SK-N-DZ (cell line): ENCODE results near the gene HS3ST6.
"Not testable (repeated sequence)": the region's sequence is repeated elsewhere in the genome, so short reads cannot be mapped to it uniquely, and the experiment has no call there.

Experiments used
- DNase-seq: peaks from one replicate; pipeline ENCODE4 v3.0.0-alpha.2; 2015; ENCODE audit warnings: low spot score

The HS3ST6 gene

DNA sequence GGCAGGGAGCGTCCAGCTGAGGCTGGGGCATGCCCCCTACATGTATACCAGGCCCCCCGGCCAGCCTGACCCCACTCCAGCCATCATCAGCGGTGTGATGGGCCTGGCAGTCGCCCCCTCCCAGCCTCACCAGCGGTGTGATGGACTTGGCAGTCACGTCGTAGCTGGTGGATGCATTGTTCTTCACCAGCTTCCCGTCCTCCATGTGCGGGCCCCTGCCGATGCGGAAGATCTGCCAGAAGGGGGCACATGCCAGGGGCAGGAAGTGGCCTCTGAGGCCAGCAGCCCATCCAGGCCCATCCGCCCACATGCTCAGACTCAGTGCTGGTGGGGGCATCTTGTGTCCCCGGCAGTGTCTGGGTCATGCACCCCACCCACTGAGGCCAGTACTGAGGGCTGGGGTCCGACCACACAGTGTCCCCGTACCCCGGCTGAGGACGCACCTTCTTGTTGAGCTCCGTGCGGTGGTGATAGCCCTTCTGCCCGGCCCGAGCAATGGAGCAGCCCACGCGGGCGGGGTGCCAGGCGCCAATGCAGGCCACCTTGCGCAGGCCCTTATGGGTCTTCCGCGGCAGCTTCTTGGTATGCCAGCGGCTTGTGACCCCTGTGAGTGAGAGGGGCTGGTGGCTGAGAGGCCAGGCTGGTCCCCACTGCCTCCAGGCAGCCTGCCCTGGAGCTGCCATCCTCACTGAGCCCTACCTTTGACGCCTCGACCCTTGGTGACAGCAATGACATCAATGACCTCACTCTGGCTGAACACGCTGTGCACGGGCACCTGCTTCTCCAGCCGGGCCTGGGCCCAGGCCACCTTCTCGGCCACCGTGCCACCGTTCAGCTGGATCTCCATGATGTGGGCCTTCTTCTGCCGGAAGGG, 28.5 kb upstream of the HS3ST6 start:
- no peak for DNase-seq

DNA sequence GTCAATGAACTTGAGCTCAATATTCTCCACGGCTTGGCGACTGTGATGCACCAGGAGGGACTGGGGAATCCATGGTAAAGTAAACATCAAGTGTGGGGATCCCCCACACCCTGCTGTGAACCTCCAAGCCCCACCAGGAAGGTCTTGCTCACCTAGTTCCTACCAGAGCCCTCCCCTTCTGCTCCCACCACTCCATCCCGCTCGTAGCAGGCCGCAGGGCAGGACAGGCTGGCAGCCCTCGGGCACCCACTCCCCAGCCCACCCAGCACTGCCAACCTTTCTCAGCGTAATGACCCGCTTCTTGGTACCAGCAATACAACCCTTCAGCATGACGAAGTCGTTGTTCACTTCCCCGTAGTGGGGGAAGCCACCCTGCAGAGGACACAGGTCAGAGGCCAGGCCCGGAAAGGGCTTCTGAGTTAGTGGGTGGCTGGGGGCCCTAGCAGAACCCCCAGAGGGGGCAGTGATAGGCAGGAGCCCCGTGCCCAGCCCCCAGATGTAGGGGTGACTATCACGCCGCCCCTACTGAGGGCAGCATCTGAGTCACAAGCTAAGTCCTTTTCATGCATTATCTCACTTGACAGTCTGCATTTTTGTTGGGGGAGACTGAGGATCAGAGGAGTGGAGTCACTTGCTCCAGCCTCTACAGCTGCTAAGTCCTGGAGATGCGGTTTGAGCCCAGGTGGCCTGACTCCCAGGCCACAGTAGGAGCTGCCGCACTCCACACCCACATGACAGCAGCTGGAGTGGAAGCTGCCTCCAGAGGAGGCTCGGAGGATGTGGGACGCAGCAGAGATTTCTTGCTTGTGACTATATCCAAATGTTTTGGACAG, 27.6 kb upstream of the HS3ST6 start:
- no peak for DNase-seq

DNA sequence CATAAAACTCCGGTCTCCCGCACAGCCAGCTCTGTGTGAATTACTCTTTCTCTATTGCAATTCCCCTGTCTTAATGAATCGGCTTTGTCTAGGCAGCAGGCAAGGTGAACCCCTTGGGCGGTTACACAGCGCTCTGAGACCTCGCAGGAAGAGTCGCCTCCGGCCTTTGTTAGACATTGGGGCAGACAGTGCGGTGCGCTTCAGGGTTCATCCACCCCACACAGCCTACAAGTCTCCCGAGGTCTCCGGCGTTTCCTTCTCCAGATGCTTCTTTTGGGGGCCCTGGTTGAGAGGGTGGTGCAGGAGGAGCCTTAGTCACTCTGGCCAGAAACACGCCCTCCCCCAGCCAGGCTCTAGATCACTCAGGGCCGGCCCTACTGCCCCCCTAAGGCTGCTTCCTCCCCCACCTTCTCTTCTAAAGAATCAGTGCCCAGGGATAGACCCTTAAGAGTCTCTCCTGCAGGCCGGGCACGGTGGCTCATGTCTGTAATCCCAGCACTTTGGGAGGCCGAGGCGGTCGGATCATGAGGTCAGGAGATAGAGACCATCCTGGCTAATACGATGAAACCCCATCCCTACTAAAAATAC, 26.5 kb upstream of the HS3ST6 start:
- DNase-seq = no peak

DNA sequence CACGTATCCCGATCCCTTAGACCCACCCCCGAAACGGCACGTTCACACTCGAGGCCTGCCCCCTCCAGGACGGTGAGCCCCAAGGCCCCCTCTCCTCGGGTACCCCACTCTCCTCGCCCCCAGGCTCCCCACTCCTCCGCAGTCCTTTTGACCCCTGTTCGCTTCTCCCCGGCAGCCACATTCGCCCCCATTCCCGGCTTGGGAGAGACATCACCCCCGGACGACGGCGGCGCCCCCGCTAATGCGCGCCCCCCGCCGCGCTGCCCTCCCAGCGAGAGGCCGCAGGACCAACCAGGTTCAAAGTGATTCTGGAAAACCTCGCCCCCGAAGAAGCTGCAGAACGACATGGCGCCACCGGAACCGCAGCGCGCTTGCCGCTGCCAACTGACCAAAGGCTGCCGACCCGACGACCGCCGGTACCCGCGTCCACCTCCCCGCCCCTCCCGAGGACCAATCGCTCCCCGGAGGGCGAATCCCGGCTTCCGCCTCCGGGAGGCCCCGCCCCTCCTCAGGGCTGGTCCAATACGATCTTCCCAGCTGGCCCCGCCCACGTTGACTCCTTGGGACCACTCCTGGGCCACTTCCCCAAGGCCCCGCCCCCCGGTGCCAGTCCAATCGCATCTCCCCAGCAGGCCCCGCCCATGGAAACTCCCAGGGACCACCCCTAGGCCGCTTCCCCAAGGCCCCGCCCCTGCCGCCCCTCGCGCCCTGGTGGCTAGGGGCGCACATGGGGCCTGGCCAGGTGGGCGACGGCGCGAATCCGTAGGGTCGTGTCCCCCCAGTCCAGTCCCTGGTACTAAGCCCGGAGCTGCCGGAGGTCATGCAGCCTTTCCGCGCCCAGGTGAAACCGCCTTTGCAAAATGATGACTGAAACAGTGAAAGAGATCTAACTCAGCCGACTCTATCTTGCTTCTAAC, 24.9 kb upstream of the HS3ST6 start, which contains the start of gene MSRB1:
TSS of gene MSRB1 (minus strand) at position 390 of the 917 bp plus-strand sequence. CDS start at position 347, 43 bp downstream.
- peak; percentile 99 for DNase-seq

DNA sequence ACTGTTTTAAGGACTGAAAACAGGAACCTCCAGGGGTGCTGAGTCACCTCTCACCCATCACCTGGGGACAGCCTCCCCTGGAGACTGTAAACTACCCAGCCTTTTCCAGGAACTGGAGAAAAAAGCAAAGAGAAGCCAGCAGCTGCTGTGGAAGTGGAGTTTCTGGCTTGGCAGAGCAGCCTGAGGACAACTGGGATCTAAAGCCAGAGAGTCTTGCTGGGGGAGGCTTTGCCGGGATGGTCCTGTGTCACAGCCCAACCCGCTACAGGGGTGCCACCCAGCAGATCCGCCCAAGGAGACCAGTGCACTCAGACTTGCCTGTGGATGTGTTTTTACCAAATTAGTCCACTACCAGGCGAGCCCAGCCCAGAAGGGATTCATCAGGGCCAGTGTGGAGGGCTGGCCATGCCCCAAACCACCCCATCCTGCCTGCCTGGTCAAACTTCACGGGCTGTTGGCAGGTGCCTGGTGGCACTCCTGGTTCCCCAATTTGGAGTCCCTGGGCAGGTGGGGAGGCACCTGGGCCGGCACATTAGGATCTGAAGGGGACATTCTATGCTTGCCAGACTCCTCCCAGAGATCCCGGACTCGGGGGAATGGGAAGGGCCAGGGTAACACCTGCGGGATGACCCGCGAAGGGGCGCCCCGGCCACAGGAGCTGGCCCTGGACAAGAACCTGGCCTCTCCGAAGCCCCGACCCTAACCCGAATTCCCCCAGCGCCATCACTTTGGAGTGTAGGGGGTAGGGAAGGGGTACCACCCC, 24.0 kb upstream of the HS3ST6 start:
- DNase-seq = no peak

DNA sequence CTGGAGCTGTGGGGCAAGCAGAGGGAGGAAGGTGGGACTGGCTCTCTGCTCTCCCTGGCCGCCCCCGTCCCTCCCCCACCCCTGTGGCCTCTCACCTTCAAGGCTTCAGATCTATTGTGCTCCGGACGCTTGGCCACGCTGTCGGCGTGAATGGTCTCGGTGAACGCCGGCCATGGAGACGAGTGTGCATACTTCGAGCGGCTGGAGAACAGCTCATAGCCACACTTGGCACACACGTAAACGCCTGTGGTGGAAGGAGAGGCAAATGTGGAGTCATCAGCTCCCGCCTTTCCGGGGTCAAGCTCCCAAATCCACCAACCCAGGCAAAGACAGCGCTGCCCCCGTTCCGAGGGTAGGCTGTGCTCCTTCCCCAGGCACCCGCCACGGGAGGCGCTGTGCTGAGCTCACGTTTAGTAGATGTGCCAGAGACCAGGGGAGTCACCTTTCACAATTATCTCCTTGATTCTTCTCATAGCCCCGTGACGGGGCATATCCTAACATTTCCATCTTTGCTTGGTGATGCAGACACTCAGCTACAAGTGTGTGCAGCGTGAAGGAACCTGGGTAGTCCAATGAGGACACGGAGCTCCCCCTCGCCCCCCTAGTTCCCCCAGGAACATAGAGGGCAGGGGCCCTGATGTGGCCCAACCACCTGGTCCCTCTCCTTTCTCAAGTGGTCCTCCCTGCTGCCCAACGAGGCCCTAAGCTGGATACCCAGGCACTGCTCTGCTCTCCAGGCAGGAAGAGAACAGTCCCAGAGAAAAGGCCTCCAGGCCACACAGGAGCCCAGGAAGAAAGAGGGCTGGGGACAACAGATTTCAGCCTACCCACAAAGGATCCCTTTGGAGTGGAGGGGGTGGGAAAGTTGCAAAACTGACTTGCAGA, 23.2 kb upstream of the HS3ST6 start:
- DNase-seq = no peak

DNA sequence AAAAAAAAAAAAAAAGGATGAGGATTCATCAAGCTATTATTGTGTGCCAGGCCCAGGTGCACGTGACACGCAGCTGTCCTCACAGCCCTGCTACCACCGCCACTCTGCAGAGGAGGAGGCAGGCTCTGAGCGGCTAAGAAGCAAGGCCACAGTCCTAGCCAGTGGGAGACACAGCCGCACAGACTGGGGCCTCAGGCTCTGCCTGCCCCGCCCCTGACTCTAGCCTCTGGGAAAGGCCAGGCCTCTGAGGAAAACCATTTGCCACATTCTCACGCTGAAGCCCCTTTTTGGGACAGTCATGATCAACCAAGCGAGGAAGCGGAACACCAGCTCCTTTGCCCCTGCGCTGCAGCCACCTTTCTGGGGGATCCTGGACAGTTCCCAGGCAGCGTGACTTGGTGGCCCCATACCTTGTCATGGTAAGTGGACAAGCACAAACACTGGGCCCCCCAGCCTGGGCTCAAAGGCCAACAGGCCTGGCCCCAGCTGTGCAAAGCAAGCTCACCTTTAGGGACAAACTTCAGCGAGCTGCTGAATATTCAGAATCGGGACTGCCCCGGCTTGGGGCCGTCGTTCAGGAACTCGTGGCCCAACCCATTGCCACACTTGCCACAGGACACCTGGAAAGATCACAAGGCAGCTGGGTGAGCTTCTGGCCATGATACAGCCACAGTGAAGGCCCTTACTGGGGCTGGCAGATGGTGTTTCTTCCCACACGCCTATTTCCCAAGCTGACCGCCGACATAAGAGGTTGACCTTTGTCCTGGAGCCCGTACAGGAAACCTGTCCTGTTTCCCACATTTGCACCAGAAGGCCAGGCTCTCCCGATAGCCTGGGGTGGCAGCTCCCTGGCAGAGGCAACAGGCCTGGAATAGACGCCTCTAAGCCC, 22.3 kb upstream of the HS3ST6 start:
- no peak for DNase-seq

DNA sequence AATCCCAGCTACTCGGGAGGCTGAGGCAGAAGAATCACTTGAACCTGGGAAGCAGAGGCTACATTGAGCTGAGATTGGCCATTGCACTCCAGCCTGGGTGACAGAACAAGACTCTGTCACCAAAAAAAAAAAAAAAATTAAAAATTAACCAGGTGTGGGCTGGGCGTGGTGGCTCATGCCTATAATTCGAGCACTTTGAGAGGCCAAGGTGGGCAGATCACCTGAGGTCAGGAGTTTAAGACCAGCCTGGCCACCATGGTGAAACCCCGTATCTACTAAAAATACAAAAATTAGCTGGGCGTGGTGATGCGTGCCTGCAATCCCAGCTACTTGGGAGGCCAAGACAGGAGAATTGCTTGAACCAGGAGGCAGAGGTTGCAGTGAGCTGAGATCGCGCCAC, 21.6 kb upstream of the HS3ST6 start:
- DNase-seq = not testable (repeated sequence)

DNA sequence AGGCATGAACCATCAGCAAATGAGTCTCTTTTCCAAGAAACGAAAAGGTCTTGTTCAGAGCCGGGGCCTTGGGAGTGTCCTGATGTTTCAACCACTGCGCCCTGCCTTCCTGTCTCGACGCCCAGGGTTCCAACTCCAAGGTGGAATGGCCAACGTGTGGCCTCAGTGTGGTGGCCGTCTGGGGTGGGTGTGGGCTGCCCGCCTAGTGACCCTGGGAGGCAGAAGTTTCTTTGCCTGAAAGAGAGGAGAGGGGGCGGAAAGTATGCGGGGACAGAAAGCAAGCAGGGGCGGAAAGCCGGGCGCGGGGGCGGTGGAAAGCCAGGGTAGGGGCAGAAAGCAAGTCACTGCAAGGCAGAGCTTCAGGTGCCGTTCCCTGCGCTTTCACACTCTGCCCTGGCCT, 20.7 kb upstream of the HS3ST6 start:
- no peak for DNase-seq

DNA sequence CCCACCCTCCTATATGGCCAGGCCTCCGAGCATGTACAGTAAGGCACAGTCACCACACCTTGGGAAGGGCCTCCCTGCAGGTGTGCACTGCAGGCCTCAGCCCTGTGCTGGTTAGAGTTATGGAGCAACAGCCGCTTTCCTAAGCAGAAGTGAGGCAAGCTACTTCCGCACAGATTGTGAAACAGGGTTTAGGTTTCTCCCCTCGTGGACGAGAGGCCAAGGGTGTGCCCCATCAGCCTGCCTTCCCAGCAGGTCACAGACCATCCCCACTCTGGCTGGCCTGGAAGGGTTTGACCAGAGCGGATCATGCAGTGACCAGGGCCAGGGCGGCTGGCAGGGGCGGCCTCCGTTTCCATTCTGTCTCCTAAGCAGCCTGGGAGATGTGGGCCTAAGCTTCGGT, 20.1 kb upstream of the HS3ST6 start:
- no peak for DNase-seq

DNA sequence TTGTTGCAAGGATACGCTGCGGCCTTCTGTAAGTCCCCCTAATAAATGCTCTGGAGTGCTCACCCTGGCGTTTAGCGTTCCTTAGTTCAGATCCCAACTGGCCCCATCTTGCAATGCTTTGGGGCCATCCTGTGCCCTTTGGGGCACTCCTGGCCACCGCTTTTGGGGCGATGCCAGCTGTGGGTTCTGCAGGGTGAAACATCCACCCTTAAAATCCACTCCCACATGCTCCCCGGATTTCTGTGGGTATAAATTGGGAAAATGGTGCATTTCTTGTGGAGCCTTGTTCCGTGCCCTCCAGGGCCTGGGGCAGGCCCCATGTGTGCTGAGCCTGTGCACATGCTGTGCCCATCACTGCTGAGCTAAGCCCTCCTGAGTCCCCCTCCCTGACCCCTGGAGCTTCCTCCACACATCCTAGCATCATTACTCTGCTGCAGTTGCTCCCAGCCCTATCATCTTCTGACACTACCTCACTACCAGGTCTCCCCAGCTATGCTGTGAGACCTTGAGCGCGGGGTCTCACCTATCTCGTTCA, 18.8 kb upstream of the HS3ST6 start:
- DNase-seq = no peak

DNA sequence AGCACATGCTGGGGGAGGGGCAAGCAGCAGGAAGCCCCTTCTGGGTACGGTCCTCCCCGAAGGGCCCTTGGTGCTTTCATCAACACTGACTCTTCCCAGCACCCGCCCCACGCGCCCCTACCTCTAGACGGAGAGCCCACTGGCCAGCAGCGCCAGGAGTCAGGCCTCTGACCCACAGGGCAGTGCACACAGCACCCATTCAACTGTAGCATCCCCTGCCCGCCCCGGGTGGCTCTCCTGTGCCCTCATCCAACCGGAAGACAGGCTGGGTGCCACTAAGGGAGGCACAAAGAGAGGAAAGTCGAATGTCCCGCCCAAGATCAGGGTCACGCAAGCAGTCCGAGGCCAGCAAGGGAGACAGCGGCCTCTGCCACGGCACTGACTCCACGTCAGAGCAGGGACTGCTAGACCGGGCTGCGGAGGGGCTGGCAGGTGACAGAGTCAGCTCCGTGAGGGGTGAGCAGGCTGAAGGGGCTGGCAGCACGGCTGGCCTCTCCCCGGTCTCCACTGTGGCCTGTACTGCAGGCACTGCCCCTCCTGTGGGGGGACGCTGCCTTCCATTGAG, 15.0 kb upstream of the HS3ST6 start:
- no peak for DNase-seq

DNA sequence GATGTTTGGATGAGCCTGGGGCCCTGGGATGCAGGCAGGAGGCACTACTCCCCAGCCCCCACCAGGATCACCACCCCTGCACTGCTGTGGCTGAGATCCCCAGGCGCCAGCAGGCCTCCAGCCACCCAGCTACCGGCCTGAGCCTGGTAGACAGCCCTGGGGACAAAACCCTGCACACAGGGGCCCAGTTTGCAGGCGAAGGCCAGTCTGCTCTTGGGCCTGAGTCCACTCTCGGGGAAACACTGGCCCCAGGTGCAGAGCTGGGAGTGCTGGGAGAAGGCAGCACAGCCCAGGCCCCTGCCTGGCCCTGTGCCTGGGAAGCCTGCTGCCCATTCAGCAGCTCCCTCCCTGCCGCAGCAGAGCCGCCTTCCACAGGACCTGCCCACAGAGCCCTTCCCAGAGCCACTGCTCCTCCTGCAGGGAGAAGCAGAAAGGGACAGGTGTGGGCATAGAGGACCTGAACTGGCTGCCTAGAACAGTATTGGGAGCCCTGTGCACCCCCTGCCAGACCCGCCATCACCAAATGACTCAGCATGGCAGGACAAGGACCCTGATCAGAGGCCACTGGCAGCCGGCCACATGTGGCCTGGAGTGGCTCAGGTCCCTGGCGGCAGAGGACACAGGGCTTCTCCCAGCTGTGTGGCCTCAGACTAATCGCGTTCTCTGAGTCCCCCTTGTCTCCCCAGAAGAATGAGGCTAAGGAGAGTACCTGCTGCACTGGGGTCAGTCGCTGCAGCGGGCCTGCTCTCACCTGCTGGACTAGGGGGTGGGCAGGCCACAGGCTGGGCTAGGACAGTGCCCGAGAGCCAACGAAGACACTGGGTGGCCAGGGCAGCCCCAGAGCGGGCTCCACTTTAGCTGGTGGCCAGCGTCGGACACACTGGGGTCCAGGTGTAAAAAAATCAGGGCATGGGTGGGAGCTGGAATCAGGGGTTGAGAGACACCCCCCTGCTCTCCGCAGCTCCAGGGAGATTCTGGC, 14.1 kb upstream of the HS3ST6 start:
- peak; percentile 73 for DNase-seq

DNA sequence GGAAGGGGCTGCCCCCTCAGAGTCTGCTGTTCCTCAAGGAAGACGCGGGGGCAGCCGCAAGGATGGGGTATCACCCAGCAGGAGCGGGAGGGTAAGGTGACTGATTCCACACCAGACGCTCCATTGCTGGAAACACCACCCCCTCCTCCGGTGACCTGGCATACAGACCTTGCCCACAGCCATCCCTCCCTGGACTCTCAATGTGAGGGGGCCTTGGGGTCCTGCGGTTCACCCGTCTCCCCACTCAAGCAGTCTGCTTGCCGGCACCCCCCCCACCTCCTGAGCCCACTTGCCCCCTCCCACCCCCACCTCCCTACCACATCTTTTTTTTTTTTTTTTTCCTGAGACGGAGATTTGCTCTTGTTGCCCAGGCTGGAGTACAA, 12.1 kb upstream of the HS3ST6 start:
- no peak for DNase-seq

DNA sequence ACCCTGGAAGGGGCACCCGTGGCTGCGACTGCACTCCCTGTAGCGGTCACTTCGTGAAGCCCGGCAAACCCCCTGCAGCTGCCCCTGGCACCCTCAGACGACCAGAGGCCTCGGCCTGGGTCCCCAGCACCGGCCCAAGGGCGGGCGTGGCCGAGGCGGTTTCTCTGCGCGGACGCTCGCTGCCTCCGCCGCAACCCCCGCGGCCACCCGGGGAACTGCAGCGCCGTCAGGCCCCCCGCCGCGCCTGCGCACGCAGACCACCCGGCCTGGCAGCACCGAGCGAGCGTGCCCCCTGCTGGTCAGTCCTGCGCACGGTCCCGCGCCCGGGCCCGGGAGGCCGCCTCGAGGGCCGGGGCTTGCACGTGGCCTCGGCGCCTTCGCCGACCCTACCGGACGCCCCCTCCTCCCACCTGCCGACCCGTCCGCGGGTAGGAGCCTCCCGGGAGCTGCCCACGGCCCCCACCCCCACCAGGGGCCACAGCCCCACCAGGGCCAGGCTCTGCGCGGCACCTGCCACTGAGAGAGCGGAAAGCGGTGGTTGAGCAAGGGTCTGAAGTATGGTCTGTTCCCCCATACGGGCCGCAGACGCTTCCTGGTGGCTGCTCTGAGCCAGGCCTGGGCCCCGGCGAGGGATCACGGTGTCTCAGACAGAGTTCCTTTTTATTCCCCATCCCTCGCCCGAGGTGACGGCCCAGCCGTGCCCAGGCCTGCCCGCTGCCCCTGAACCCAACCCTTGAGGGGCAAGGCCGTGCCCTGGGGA, 11.5 kb upstream of the HS3ST6 start:
- peak; percentile 83 for DNase-seq

DNA sequence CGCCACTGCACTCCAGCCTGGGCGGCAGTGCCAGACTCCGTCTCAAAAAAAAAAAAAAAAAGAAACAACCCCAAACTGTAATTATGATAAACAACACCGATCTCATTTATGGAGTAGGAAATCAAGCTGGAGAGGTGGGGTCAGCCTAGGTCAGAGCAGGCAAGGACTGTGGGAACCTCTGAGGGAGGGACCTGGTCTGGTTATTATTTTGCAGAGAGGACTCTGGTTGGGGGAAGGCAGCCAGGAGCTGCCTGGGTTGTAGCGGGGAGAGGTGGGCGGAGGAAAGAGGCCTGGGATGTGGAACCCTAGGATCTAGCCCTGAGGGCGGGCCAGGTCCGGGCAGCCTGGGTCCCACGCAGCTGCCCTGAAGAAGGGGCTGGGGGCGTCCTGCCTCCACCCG, 10.9 kb upstream of the HS3ST6 start:
- DNase-seq = peak; percentile 78
